Muscle of leg (tissue), 11 donors: ENCODE results near the gene FGF14. TPM values are rescaled to one million over a fixed set of nuclear protein-coding genes. Genes with fewer than 3 reads are reported as not detected.
A peak's percentile ranks its signal among the peaks of the same experiment; 100 is the strongest.

Experiments used
- DNase-seq: peaks from one replicate; pipeline ENCODE4 v3.0.0; 2013
- H3K27ac ChIP-seq: one replicate; pipeline ENCODE4 v1.5.1; 2013; ENCODE audit warnings: mild to moderate bottlenecking, low read length, control low read depth
- H3K27me3 ChIP-seq: one replicate; pipeline ENCODE4 v1.6.1; 2013; ENCODE audit warnings: low read length; ENCODE audit not compliant: control insufficient read depth, insufficient read depth
- H3K36me3 ChIP-seq: one replicate; pipeline ENCODE4 v1.6.1; 2013; ENCODE audit warnings: low read length; ENCODE audit not compliant: control insufficient read depth, insufficient read depth
- H3K4me1 ChIP-seq: one replicate; pipeline ENCODE4 v1.6.1; 2013; ENCODE audit warnings: low read length; ENCODE audit not compliant: control insufficient read depth, insufficient read depth
- H3K4me3 ChIP-seq: one replicate; pipeline ENCODE4 v1.5.1; 2013; ENCODE audit warnings: low read length, control low read depth
- H3K9me3 ChIP-seq: replicated peaks from 2 replicates; pipeline ENCODE4 v1.6.1; 2013; ENCODE audit warnings: low read depth, low read length; ENCODE audit not compliant: control insufficient read depth
- WGBS: methylation state at CpG from one replicate; pipeline ENCODE4 v1.1.5; 2013; ENCODE audit warnings: missing lambda C conversion rate; ENCODE audit not compliant: insufficient coverage; 5-methylcytosine and 5-hydroxymethylcytosine counted together
- polyA plus RNA-seq, 8 donors: library from polyadenylated mRNA; unstranded; fragments of 120-200 nt; gene quantifications; one replicate each; pipeline versions ENCODE4 v1.2.1 to v1.2.3, GENCODE V29; 2013; ENCODE audit warnings: inconsistent platforms in 1 of 8, low replicate concordance in 1 of 8; ENCODE audit not compliant: insufficient read length in 8 of 8, insufficient read depth in 1 of 8
- total RNA-seq: library from RNA; stranded (reverse); fragments of 120-200 nt; gene quantifications from one replicate; pipeline ENCODE4 v1.2.4, GENCODE V29; 2013

The FGF14 gene
- total and polyA plus RNA-seq, 9 donors = 0.09 to 2.1 (median 0.83) TPM

DNA sequence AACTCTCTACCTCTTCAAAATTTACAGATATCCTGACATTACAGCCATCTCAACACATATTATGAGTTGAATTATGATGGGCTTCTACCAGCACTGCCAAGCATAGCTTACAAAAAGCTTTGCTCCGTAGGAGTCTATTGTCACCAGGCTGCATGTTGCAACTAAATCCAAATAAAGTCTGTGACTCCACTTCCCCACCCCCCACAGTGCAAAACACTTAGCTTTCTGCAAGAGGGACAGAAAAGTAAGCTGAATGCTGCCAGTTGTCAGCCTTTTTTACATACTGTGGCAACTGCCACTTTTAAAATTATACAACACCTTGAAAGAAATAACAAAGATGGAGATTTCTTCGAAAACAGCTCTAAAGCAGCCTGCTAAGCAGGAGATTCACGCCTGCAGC is 189.1 kb downstream of the FGF14 start:
- whole genome bisulfite sequencing = 36% methylated on average over 2 of the region's 3 CpGs

GRCh38 chr13:102208347-102208746 is 193.5 kb downstream of the FGF14 start:
- no peak overlapping the region for H3K4me3 ChIP-seq
- H3K27ac ChIP-seq = no peak overlapping the region
- no peaks in the 10 kb centered on the region for H3K36me3 ChIP-seq
- H3K27me3 ChIP-seq = no peaks in the 10 kb centered on the region
- peak; percentile 6 for DNase-seq
- H3K9me3 ChIP-seq = no peaks in the 10 kb centered on the region
- H3K4me1 ChIP-seq = no peaks in the 10 kb centered on the region

More for the DNA sequence above, 189.1 kb downstream of the FGF14 start:
- no peak overlapping the region for H3K27ac ChIP-seq
- H3K27me3 ChIP-seq = no peaks in the 10 kb centered on the region
- H3K36me3 ChIP-seq = no peaks in the 10 kb centered on the region
- H3K9me3 ChIP-seq = no peaks in the 10 kb centered on the region
- no peaks in the 10 kb centered on the region for H3K4me1 ChIP-seq
- no peak overlapping the region for H3K4me3 ChIP-seq
- DNase-seq = no peak

GRCh38 chr13:102207680-102208342 is 194.0 kb downstream of the FGF14 start:
- no peaks in the 10 kb centered on the region for H3K36me3 ChIP-seq

DNA sequence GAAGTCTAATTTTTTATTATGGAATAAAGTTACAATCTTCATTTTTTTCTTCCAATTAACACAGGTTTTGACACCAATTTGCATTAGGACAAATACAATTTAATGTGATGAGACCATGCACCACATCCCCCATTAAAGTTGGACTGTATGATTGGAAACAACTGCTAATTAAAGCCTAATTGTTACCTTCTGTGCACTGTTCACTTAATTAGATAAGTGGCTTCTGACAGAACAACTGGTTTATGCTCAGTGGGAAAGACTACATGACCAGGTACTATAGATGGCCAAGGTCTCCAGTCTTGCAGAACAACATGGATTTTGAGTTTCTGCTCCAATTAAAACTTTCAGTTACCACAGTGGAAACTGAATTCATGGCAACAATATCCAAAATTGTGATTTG is 198.1 kb downstream of the FGF14 start:
- Histone ChIP-seq H3K27me3 (no peaks in the 10 kb centered on the region), H3K36me3 (no peaks in the 10 kb centered on the region), H3K9me3 (no peaks in the 10 kb centered on the region), H3K27ac (no peak overlapping the region), H3K4me3 (no peak overlapping the region), H3K4me1 (no peaks in the 10 kb centered on the region)
- no peak for DNase-seq

More at GRCh38 chr13:102207680-102208342, 194.0 kb downstream of the FGF14 start:
- Histone ChIP-seq H3K4me3 (no peak overlapping the region), H3K4me1 (no peaks in the 10 kb centered on the region), H3K27ac (no peak overlapping the region), H3K9me3 (no peaks in the 10 kb centered on the region), H3K27me3 (no peaks in the 10 kb centered on the region)
- peak; percentile 4 for DNase-seq
- no CpG with 5 or more reads among the region's 3 CpGs for WGBS

DNA sequence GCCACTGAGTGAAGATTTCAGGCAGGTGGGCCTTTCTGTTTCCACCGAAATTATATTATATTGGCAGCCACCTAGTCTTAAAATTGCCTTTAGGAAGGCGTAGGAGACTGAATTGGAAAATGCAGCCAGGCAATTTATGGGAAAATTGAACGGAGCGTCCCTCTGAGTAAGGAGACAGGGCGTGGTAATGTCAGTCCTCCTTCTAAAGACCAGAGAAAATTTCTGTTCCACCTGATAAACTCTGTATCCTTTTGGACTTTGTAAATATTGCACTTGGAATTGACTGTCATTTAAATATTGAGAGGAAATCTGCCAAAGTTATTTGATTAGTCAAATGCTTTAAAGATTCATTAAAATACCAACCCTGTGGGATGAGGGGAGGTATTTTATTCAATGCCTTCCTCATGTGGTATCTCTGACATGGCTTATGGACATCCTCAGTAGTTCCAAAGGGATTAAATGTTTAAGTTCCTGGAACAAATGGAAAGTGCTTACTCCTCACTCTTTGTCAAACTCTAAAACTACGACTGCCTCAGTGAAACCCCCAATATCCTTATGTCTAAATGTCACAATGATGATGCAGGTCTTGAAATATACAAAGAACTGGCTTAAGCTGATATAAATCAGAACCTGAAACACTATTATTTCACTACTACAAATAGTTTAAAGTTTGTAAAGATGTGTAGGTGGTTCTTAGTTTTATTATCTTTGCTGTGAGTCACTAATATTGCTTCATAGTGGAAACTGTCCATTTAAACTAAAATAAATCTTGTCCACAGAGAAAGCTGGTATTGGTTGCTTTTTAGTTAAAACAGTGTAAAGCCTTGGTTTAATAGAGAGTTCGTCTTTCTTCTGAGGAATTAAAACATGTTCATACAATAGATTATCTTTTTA is 203.2 kb downstream of the FGF14 start:
- H3K36me3 ChIP-seq = no peaks in the 10 kb centered on the region
- no peaks in the 10 kb centered on the region for H3K9me3 ChIP-seq
- DNase-seq = no peak
- WGBS = 50% methylated on average over 3 of the region's 7 CpGs
- H3K27ac ChIP-seq = no peak overlapping the region
- no peak overlapping the region for H3K4me3 ChIP-seq
- no peaks in the 10 kb centered on the region for H3K4me1 ChIP-seq
- H3K27me3 ChIP-seq = no peaks in the 10 kb centered on the region

DNA sequence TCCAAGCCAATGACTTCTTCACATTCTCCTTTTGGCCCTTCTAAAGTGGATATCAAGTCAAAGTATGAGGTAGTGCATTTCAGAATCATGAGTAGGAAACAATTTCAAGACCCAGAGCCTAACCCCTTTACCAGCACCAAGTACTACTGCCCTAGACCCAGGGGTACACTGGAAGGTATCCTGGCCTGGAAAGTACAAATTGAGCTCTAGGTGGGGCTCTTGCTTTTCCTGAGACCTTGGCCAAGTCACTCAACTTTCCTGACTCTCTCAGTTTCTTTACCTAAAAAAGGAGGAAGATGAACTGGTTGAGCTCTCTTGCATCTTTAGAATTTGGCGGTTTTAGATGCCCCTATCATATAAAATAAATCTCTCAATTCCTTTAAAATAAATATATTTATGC is 204.7 kb downstream of the FGF14 start:
- Histone ChIP-seq H3K4me1 (no peaks in the 10 kb centered on the region), H3K36me3 (no peaks in the 10 kb centered on the region), H3K27ac (no peak overlapping the region), H3K27me3 (no peaks in the 10 kb centered on the region), H3K9me3 (no peaks in the 10 kb centered on the region), H3K4me3 (no peak overlapping the region)
- WGBS = no CpG with 5 or more reads among the region's 1 CpG
- DNase-seq = no peak

GRCh38 chr13:102195566-102196462 is 206.0 kb downstream of the FGF14 start:
- Histone ChIP-seq H3K36me3 (no peaks in the 10 kb centered on the region), H3K9me3 (no peaks in the 10 kb centered on the region), H3K27me3 (no peaks in the 10 kb centered on the region), H3K4me1 (no peaks in the 10 kb centered on the region), H3K4me3 (no peak overlapping the region), H3K27ac (no peak overlapping the region)
- no CpG with 5 or more reads among the region's 4 CpGs for WGBS
- DNase-seq = peak; percentile 47

- Histone ChIP-seq H3K36me3 (no peaks in the 10 kb centered on the region), H3K9me3 (no peaks in the 10 kb centered on the region), H3K27ac (no peak overlapping the region), H3K4me1 (no peaks in the 10 kb centered on the region), H3K4me3 (no peak overlapping the region), H3K27me3 (no peaks in the 10 kb centered on the region)
- no peak for DNase-seq
- no CpG with 5 or more reads among the region's 2 CpGs for WGBS
These were observed 209.0 kb downstream of the FGF14 start for GRCh38 chr13:102192858-102193257.

DNA sequence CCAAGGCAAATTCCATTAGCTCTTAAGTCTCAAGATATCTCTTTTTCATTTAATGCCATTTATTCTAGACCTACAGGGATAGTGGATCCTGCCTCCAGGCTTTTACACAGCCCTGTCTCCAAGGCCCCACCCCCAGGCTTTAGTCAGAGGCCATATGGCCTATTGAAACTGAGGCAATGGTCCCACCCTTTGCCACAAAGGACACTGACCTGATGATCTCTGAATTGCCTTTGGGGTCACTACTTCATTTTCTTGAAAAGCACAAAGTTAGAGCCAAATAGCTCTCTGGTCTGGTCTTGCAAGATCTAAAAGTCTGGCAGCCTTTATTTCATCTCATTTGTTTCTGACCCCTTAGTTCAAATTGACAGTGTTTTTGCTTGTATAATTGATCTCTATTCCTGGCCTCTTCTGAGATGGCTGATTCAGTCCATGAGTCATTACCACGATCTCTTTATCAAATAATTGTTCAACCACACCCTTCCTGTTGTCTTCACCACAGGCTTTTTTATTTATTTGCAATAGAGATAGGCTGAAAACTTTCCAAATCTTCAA is 209.8 kb downstream of the FGF14 start:
- WGBS = no CpG with 5 or more reads among the region's 1 CpG
- Histone ChIP-seq H3K27ac (no peak overlapping the region), H3K4me1 (no peaks in the 10 kb centered on the region), H3K36me3 (no peaks in the 10 kb centered on the region), H3K27me3 (no peaks in the 10 kb centered on the region), H3K4me3 (no peak overlapping the region), H3K9me3 (no peaks in the 10 kb centered on the region)
- no peak for DNase-seq

DNA sequence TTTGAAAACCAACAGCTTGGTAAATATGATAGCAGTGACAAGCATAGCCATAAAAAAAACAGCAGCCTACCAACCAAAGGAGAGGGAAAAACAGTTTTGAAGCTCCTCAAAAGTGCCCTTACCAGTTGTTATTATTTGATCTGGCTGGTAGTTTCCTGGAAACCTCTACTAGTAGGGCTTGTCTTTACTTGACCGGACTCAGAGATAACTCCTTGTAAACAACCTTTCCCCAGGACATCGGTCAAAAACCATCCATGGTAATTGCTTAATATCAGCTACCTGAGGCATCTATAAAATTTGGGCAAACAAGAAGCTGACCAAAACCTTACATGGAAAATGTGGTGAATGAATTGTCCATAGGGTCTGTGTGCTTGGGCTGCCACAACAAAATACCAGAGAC is 210.9 kb downstream of the FGF14 start:
- Histone ChIP-seq H3K27me3 (no peaks in the 10 kb centered on the region), H3K4me1 (no peaks in the 10 kb centered on the region), H3K4me3 (no peak overlapping the region), H3K9me3 (no peaks in the 10 kb centered on the region), H3K36me3 (no peaks in the 10 kb centered on the region), H3K27ac (no peak overlapping the region)
- DNase-seq = no peak
- WGBS = no CpG with 5 or more reads among the region's 2 CpGs
